Adrenal gland (tissue), 12 donors: Measurements from ENCODE around the gene MINPP1. TPM values are rescaled to one million over a fixed set of nuclear protein-coding genes. Genes with fewer than 3 reads are reported as not detected.
A peak's percentile ranks its signal among the peaks of the same experiment; 100 is the strongest.

Source experiments
- DNase-seq, 7 donors: peaks; one replicate each; pipeline ENCODE4 v3.0.0-alpha.2; 2019 to 2020
- H3K27ac ChIP-seq, 5 donors: fragments of 200-600 bp; sonication (generic) in 4 of 5; 1 replicate in 3 of 5; 2 replicates in 2 of 5; pipeline versions ENCODE4 v1.5.1 to v1.8.0; 2016 to 2020; ENCODE audit warnings: mild to moderate bottlenecking in 1 of 5
- H3K27me3 ChIP-seq: fragments of 200-600 bp; 2 replicates; pipeline ENCODE4 v1.8.0; 2021
- H3K36me3 ChIP-seq, 2 donors: fragments of 200-600 bp; replicated peaks in 1 of 2; 1 replicate in 1 of 2; 2 replicates in 1 of 2; pipeline versions ENCODE4 v1.5.1 to v1.8.0; 2018 to 2022
- H3K4me1 ChIP-seq, 2 donors: fragments of 200-600 bp; replicated peaks in 1 of 2; 1 replicate in 1 of 2; 2 replicates in 1 of 2; pipeline versions ENCODE4 v1.5.1 to v1.8.0; 2018 to 2021
- H3K4me3 ChIP-seq, 4 donors: fragments of 200-600 bp; sonication (generic) in 3 of 4; one replicate each; pipeline ENCODE4 v1.5.1; 2016 to 2018
- H3K9me3 ChIP-seq, 3 donors: fragments of 200-600 bp; sonication (generic) in 1 of 3; replicated peaks in 1 of 3; 1 replicate in 2 of 3; 2 replicates in 1 of 3; pipeline versions ENCODE4 v1.5.1 to v1.8.0; 2016 to 2021
- POLR2A ChIP-seq, 2 donors: fragments of 450-650 bp; IDR thresholded peaks; one replicate each; pipeline ENCODE4 v1.6.1; 2017; ENCODE audit warnings: antibody characterized with exemption in 2 of 2, mild to moderate bottlenecking in 2 of 2, moderate library complexity in 1 of 2
- WGBS, 4 donors: extraction: QIAGEN DNeasy Blood & Tissue Kit in 2 of 4; methylation state at CpG; one replicate each; pipeline versions ENCODE4 v1.1.5 to v1.1.7; 2013 to 2017; 5-methylcytosine and 5-hydroxymethylcytosine counted together
- intact Hi-C, 2 donors: fragments of 100-400 bp; cut with DNase I; formaldehyde crosslinking; loops; one replicate each; pipeline versions ENCODE4 v1.14.1 to v1.15.0; 2022 to 2023
- polyA plus RNA-seq, 3 donors: library from polyadenylated mRNA; stranded (reverse); fragments of 200-250 nt in 2 of 3; fragments of 350-450 nt in 1 of 3; fragmentation: Illumina TruSeq in 1 of 3; extraction: RNeasy Lipid Tissue Mini Kit (QIAGEN cat#74804) in 1 of 3; gene quantifications; one replicate each; pipeline ENCODE4 v1.2.3, GENCODE V29; 2013 to 2014
- total RNA-seq, 9 donors: library from RNA; depleted of rRNA in 4 of 9; stranded (reverse); fragments of >200 nt in 4 of 9; fragments of 120-200 nt in 1 of 9; fragmentation: NEBNext Ultra II Directional in 1 of 9; extraction: Animal tissue kit (Norgen Biotek cat#: 25700) in 1 of 9; gene quantifications; one replicate each; pipeline versions ENCODE4 v1.1.0 to v1.2.4, GENCODE V29; 2013 to 2023
- TF ChIP-seq, protein P1 (sequence below), 6 experiments: fragments of 450-650 bp in 4 of 6; fragments of 200-600 bp in 2 of 6; sonication (generic) in 1 of 6; IDR thresholded peaks; 1 replicate in 5 of 6; 2 replicates in 1 of 6; pipeline versions ENCODE4 v1.5.1 to v1.8.0; 2016 to 2021; ENCODE audit warnings: antibody characterized with exemption in 6 of 6, mild to moderate bottlenecking in 2 of 6, moderate library complexity in 1 of 6
- donor health status: healthy with polysubstance abuse.
- donor health status: Bipolar disorder and iron deficiency.
- donor health status: DM: yes; HTN: yes; CAD: no.
- donor health status: DM: no; HTN: no; CAD: no.
- donor health status: DM: no; HTN: no; CAD: no.
- donor health status: DM: yes; HTN: yes; CAD: no.

The MINPP1 gene
- total and polyA plus RNA-seq, 12 donors: 19.4 to 75.8 (median 44.7) TPM

DNA sequence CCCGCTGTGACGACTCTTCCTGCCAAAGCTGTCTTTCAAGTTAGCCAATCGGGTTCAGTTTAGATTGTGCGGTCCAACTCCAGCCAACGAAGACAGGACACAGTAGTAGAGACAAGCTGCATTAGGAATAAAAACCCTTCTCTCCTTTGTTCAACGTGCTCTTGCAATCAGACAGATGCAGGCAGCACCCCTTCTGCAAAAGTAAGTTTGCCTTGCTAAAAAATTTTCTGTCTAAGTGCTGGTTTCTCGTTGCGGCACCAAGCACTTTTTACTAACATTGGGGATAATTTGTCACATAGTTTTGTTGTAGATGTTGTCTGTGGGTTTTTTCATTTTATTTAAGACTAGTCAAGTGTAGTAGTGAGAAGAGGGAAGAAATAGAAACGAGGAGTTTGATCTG is 58.1 kb downstream of the MINPP1 start:
- Histone ChIP-seq H3K4me3 (no peak overlapping the region), H3K4me1 (no peaks in the 10 kb centered on the region), H3K36me3 (no peaks in the 10 kb centered on the region), H3K27me3 (no peaks in the 10 kb centered on the region), H3K27ac (no peak overlapping the region), H3K9me3 (no peaks in the 10 kb centered on the region)
- 88 to 94% (median 93%) methylated on average over 9 of the region's 9 CpGs for WGBS, 4 donors
- intact Hi-C loops: no loop called here
- TF ChIP-seq POLR2A (IDR thresholded peaks at IDR 0.05): no peak
- TF ChIP-seq, protein P1, sequence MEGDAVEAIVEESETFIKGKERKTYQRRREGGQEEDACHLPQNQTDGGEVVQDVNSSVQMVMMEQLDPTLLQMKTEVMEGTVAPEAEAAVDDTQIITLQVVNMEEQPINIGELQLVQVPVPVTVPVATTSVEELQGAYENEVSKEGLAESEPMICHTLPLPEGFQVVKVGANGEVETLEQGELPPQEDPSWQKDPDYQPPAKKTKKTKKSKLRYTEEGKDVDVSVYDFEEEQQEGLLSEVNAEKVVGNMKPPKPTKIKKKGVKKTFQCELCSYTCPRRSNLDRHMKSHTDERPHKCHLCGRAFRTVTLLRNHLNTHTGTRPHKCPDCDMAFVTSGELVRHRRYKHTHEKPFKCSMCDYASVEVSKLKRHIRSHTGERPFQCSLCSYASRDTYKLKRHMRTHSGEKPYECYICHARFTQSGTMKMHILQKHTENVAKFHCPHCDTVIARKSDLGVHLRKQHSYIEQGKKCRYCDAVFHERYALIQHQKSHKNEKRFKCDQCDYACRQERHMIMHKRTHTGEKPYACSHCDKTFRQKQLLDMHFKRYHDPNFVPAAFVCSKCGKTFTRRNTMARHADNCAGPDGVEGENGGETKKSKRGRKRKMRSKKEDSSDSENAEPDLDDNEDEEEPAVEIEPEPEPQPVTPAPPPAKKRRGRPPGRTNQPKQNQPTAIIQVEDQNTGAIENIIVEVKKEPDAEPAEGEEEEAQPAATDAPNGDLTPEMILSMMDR (IDR thresholded peaks at IDR 0.05): no peak
- no peak for DNase-seq

DNA sequence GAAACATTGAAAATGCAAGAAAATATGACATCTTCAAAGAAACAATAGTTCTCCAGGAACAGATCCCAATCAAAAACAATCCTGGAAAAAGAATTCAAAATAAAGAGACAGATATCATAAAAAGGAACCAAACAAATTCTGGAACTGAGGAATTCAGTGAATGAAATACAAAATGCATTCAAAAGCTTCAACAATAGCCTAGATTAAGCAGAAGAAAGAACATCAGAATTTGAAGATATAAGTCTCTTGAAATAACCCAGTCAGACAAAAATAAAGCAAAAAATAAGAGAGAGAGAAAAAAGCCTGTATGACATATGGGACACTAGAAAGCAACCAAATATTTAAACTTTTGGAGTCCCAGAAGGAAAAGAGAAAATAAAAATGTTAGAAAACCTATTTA is 60.3 kb downstream of the MINPP1 start:
- H3K4me1 ChIP-seq: no peaks in the 10 kb centered on the region
- no peak overlapping the region for H3K27ac ChIP-seq
- no peak for TF ChIP-seq POLR2A (IDR thresholded peaks at IDR 0.05)
- TF ChIP-seq, protein P1 (IDR thresholded peaks at IDR 0.05): no peak
- no peaks in the 10 kb centered on the region for H3K27me3 ChIP-seq
- intact Hi-C loops: no loop called here
- H3K4me3 ChIP-seq: no peak overlapping the region
- no peak for DNase-seq
- H3K9me3 ChIP-seq: peaks cover 0 to under 1% (median 0%) of the 10 kb centered on the region in 3 donors
- H3K36me3 ChIP-seq: no peaks in the 10 kb centered on the region

DNA sequence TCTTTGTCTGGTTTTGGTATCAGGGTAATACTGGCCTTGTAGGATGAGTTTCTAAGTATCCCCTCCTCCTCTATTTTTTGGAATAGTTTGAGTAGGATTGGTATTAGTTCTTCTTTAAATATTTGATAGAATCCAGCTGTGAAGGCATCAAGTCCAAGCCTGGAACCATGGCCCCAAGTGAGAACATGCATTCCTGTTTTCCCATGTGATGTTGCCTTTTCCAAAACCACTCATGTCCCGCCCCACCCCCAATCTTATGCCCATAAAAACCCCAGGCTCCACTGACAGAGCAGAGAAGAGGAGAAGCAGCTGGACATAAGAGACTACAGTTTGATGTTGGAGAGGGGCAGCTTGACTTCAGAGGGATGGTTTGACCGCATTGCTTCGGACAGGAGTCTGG is 71.2 kb downstream of the MINPP1 start:
- intact Hi-C loops: no loop called here
- Histone ChIP-seq H3K27me3 (no peaks in the 10 kb centered on the region), H3K9me3 (peaks cover 0 to under 1% (median 0%) of the 10 kb centered on the region in 3 donors), H3K4me1 (peaks cover 0 to 9% of the 10 kb centered on the region in 2 donors), H3K27ac (no peak overlapping the region), H3K4me3 (no peak overlapping the region), H3K36me3 (no peaks in the 10 kb centered on the region)
- WGBS, 4 donors: 86 to 100% (median 95%) methylated on average over 3 of the region's 3 CpGs
- no peak for TF ChIP-seq POLR2A (IDR thresholded peaks at IDR 0.05)
- TF ChIP-seq, protein P1 (IDR thresholded peaks at IDR 0.05): no peak
- DNase-seq: no peak

DNA sequence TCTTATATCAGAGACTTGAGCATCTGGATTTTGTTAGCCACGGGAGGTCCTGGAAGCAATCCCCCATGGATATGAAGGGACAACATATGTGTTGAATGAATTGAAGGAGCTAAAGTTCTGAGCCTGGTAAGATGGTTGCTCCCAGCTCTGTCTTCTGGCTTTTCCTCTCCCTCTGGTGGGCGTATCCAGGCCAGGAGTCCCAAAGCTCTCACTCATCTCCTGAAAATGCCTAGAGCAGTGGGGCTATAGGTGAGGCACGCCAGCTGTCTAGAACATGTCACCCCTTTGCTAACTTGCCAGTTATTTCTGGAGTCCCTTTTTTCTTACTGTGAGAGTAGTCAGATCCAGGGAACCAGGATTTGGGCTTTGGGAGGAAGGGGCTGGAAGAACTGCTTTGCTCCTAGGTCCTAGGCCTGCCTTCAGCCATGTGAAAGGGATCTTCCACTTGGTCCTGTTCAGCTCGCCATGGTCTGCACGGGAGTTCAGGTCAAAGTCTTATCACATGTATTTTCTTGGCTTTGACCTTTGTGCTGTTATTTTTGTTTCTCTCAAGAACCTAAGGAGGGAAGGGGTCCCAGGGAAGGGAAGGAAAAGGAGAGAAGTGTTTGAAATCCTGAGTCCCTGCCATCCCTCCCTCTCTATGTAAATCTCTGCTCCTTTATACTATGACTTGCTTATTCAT is 73.6 kb downstream of the MINPP1 start:
- peaks cover 0 to 9% of the 10 kb centered on the region in 2 donors for H3K4me1 ChIP-seq
- peak overlapping the region in 2 of 5 donors; percentile 15 to 48 for H3K27ac ChIP-seq
- no peaks in the 10 kb centered on the region for H3K9me3 ChIP-seq
- no peak overlapping the region for H3K4me3 ChIP-seq
- TF ChIP-seq POLR2A (IDR thresholded peaks at IDR 0.05): no peak
- TF ChIP-seq, protein P1 (IDR thresholded peaks at IDR 0.05): no peak
- no peaks in the 10 kb centered on the region for H3K27me3 ChIP-seq
- no peaks in the 10 kb centered on the region for H3K36me3 ChIP-seq
- DNase-seq: no peak
- intact Hi-C loops: no loop called here
- WGBS, 4 donors: 89 to 93% (median 91%) methylated on average over 5 of the region's 5 CpGs
